Ammon's horn (tissue), 1 donor: ENCODE measurements around the gene NTMT1.

Experiments used
- DNase-seq: peaks from one replicate; pipeline ENCODE4 v3.0.0-alpha.2; 2016; ENCODE audit warnings: low spot score

The NTMT1 gene

GRCh38 chr9:129637102-129637501 lies 11.1 kb downstream of the NTMT1 start:
- DNase-seq, result no peak

GRCh38 chr9:129637673-129638439 lies 11.9 kb downstream of the NTMT1 start:
- no peak for DNase-seq

GRCh38 chr9:129639034-129639630 lies 13.2 kb downstream of the NTMT1 start:
- no peak for DNase-seq

- no peak for DNase-seq
Measured at GRCh38 chr9:129639756-129640085, 13.8 kb downstream of the NTMT1 start.

GRCh38 chr9:129640086-129640870 lies 14.3 kb downstream of the NTMT1 start:
- DNase-seq, result no peak

- DNase-seq, result no peak
Measured at GRCh38 chr9:129640871-129641749, 15.1 kb downstream of the NTMT1 start.

GRCh38 chr9:129641750-129642585 lies 16.0 kb downstream of the NTMT1 start, which contains the start of gene ASB6:
Gene ASB6, minus strand, starts transcription at chr9:129642151. Its CDS starts 152 bp downstream, at chr9:129641999.
- DNase-seq, result peak; percentile 95

GRCh38 chr9:129643706-129644105 lies 17.7 kb downstream of the NTMT1 start:
- DNase-seq, result no peak

GRCh38 chr9:129644365-129644764 lies 18.4 kb downstream of the NTMT1 start:
- DNase-seq, result no peak

GRCh38 chr9:129644902-129645301 lies 18.9 kb downstream of the NTMT1 start:
- DNase-seq, result no peak

- DNase-seq, result no peak
Measured at GRCh38 chr9:129646252-129646651, 20.3 kb downstream of the NTMT1 start.

GRCh38 chr9:129646654-129647053 lies 20.7 kb downstream of the NTMT1 start:
- DNase-seq, result no peak

GRCh38 chr9:129647635-129648034 lies 21.7 kb downstream of the NTMT1 start:
- DNase-seq, result no peak

- DNase-seq, result no peak
Measured at GRCh38 chr9:129648092-129648763, 22.3 kb downstream of the NTMT1 start.

GRCh38 chr9:129648764-129649115 lies 22.8 kb downstream of the NTMT1 start:
- DNase-seq, result no peak

GRCh38 chr9:129649726-129650679 lies 24.0 kb downstream of the NTMT1 start:
- DNase-seq, result no peak

- DNase-seq, result no peak
Measured at GRCh38 chr9:129650680-129651235, 24.8 kb downstream of the NTMT1 start.

GRCh38 chr9:129653823-129654553 lies 28.0 kb downstream of the NTMT1 start:
- DNase-seq, result no peak
